GM23338 (cell line): ENCODE data around the gene SLC8B1. TPM values are rescaled to one million over a fixed set of nuclear protein-coding genes. Genes with fewer than 3 reads are reported as not detected.
A peak's percentile ranks its signal among the peaks of the same experiment; 100 is the strongest.

Experiments used
- ATAC-seq: fragments of 200-7000 bp; cut with Tn5 transposase; 3 replicates; pipeline ENCODE4 v1.9.1; 2020
- DNase-seq: peaks from one replicate; pipeline ENCODE4 v3.0.0-alpha.2; 2015; ENCODE audit warnings: low spot score
- H2AFZ ChIP-seq: fragments of 200-600 bp; sonication (generic); 2 replicates; pipeline ENCODE4 v1.8.0; 2016; ENCODE audit warnings: antibody characterized with exemption, mild to moderate bottlenecking, moderate library complexity
- H3F3A ChIP-seq: fragments of 200-600 bp; sonication (generic); replicated peaks from 2 replicates; pipeline ENCODE4 v1.8.0; 2017; ENCODE audit warnings: antibody characterized with exemption, mixed run types, low read depth
- H3K27ac ChIP-seq: fragments of 200-600 bp; sonication (generic); 2 replicates; pipeline ENCODE4 v1.6.1; 2016; ENCODE audit warnings: low read depth
- H3K27me3 ChIP-seq: fragments of 200-600 bp; sonication (generic); 2 replicates; pipeline ENCODE4 v1.8.0; 2016; ENCODE audit warnings: mild to moderate bottlenecking, mixed run types, moderate library complexity; ENCODE audit not compliant: insufficient read depth
- H3K36me3 ChIP-seq: fragments of 200-600 bp; sonication (generic); 2 replicates; pipeline ENCODE4 v1.8.0; 2016; ENCODE audit warnings: mild to moderate bottlenecking; ENCODE audit not compliant: insufficient read depth
- H3K4me1 ChIP-seq: fragments of 200-600 bp; sonication (generic); 2 replicates; pipeline ENCODE4 v1.8.0; 2016; ENCODE audit warnings: mild to moderate bottlenecking, moderate library complexity; ENCODE audit not compliant: insufficient read depth
- H3K4me2 ChIP-seq: fragments of 200-600 bp; sonication (generic); 2 replicates; pipeline ENCODE4 v1.7.1; 2017; ENCODE audit warnings: mixed run types
- H3K4me3 ChIP-seq: fragments of 200-600 bp; sonication (generic); 2 replicates; pipeline ENCODE4 v1.6.1; 2016; ENCODE audit warnings: mixed run types
- H3K79me2 ChIP-seq: fragments of 200-600 bp; sonication (generic); replicated peaks from 2 replicates; pipeline ENCODE4 v1.8.0; 2017; ENCODE audit warnings: mild to moderate bottlenecking; ENCODE audit not compliant: insufficient read depth
- H3K9me2 ChIP-seq: fragments of 200-600 bp; sonication (generic); 2 replicates; pipeline ENCODE4 v1.8.0; 2017; ENCODE audit not compliant: insufficient read depth
- H4K20me1 ChIP-seq: fragments of 200-600 bp; sonication (generic); replicated peaks from 2 replicates; pipeline ENCODE4 v1.8.0; 2017; ENCODE audit warnings: mild to moderate bottlenecking; ENCODE audit not compliant: insufficient read depth
- H3K27ac Mint-ChIP-seq: 2 replicates; pipeline ENCODE4 v1.8.0; 2020; ENCODE audit warnings: inconsistent platforms, mild to moderate bottlenecking, moderate library complexity, mixed read lengths
- H3K27me3 Mint-ChIP-seq: 3 replicates; pipeline ENCODE4 v1.8.0; 2022; ENCODE audit warnings: low read depth, mild to moderate bottlenecking, moderate library complexity, mixed read lengths, inconsistent platforms; ENCODE audit not compliant: insufficient read depth, poor library complexity
- H3K36me3 Mint-ChIP-seq: 3 replicates; pipeline ENCODE4 v1.8.0; 2021; ENCODE audit warnings: low read depth, mild to moderate bottlenecking, inconsistent platforms, moderate library complexity, mixed read lengths
- H3K4me1 Mint-ChIP-seq: 3 replicates; pipeline ENCODE4 v1.8.0; 2020; ENCODE audit warnings: mild to moderate bottlenecking, inconsistent platforms, mixed read lengths
- H3K4me3 Mint-ChIP-seq: 3 replicates; pipeline ENCODE4 v1.8.0; 2021; ENCODE audit warnings: moderate library complexity, mild to moderate bottlenecking, inconsistent platforms, mixed read lengths
- H3K9me3 Mint-ChIP-seq: 3 replicates; pipeline ENCODE4 v1.8.0; 2020; ENCODE audit warnings: moderate library complexity, mild to moderate bottlenecking, inconsistent platforms, mixed read lengths
- ETS1 ChIP-seq: IDR thresholded peaks from 2 replicates; pipeline ENCODE4 v1.6.1; 2016; ENCODE audit warnings: antibody characterized with exemption
- EZH2phosphoT487 ChIP-seq: fragments of 200-600 bp; sonication (generic); IDR thresholded peaks from one replicate; pipeline ENCODE4 v1.8.1; 2018; ENCODE audit warnings: antibody characterized with exemption; ENCODE audit not compliant: unreplicated experiment
- JUNB ChIP-seq: IDR thresholded peaks from one replicate; pipeline ENCODE4 v1.6.1; 2016; ENCODE audit warnings: antibody characterized with exemption; ENCODE audit not compliant: unreplicated experiment
- NANOG ChIP-seq: IDR thresholded peaks from 2 replicates; pipeline ENCODE4 v1.6.1; 2016; ENCODE audit warnings: antibody characterized with exemption, borderline replicate concordance
- POLR2AphosphoS5 ChIP-seq: IDR thresholded peaks from 2 replicates; pipeline ENCODE4 v1.6.1; 2016; ENCODE audit warnings: antibody characterized with exemption, low read depth
- ZNF114 ChIP-seq: fragments of 250-450 bp; sonication (Bioruptor Pico); IDR thresholded peaks from 2 replicates; pipeline ENCODE4 v1.5.0; 2020; ENCODE audit warnings: mild to moderate bottlenecking, moderate library complexity
- polyA plus RNA-seq: library from polyadenylated mRNA; unstranded; fragments of >200 nt; fragmentation: Nextera tagmentation; extraction: Ambion mirVana; gene quantifications from 2 replicates; pipeline ENCODE4 v1.2.1, GENCODE V29; 2016
- total RNA-seq: library from RNA; depleted of rRNA; stranded (reverse); fragments of >200 nt; shearing (Covaris generic); gene quantifications from 2 replicates; pipeline ENCODE4 v1.2.3, GENCODE V29; 2014
- TF ChIP-seq, protein P1 (sequence below), 2 experiments: fragments of 200-600 bp in 1 of 2; sonication (generic) in 1 of 2; conservative IDR thresholded peaks; 2 replicates each; pipeline versions ENCODE4 v1.5.1 to v1.6.1; 2016 to 2017; ENCODE audit warnings: antibody characterized with exemption in 2 of 2, low read depth in 2 of 2, mild to moderate bottlenecking in 2 of 2, moderate library complexity in 1 of 2
- TF ChIP-seq, protein P2 (sequence below): IDR thresholded peaks from one replicate; pipeline ENCODE4 v1.6.1; 2018; ENCODE audit warnings: antibody characterized with exemption; ENCODE audit not compliant: unreplicated experiment

SLC8B1 gene
- total and polyA plus RNA-seq, 2 experiments from 2014 or later: 6.0 to 8.9 TPM

DNA sequence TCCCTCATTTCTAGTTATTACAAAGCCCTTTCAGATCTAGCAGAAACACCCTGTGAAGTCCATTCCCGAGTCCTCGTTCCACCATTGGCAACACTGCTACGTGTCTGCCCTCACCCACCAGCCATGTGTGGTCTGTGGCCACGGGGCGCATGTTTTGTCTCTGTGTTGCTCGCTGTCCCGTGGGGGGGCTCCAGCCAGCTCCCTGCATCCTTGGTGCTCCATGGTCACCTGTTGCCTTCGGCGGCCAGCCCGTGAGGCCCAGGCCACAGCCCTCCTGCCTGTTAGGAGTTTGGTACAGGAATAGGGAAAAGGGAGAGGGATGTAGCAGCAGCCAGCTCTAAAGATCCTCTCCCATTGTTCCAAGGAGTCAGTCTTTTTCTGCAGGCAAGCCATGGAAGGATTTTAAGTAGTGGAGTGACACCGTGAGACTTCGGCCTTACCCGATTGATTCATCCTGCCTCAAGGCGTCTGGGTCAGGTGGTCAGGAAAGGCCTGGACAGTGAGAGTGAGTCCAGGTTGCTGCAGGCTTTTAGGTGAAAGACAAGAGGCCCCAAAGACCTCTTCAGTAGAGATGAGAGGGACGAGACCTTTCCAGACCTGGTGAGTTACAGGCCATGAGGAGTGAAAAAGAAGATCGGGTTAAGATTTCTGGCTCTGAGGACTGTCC lies 83.4 kb downstream of the SLC8B1 start:
- no peaks in the 10 kb centered on the region for H3K27me3 ChIP-seq
- Mint-ChIP-seq H3K4me1 (peaks cover 23% of the 10 kb centered on the region), H3K27me3 (peaks cover 8% of the 10 kb centered on the region)

DNA sequence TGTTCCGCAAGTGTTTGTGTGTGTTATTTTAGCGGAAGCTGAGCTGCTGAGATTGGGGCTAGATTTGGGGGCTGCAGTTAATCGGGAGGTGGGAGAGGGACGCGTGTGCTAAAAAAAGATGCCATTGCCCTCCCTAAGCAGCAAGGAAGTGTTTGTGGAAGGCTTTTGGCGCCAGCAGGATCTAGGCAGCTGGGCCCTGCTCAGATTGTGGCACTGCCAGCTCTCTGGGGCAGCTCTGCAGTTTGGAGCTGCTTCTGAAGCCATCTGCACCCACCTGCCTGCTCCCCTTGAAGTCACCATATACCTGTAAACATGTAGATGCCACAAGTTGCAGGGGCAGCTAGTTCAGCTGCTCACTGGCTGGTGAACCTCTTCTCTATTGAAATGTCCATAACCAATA lies 84.9 kb downstream of the SLC8B1 start:
- DNase-seq (no peak), ATAC-seq (no peak)
- Histone ChIP-seq H3K4me2 (no peak overlapping the region), H3K4me1 (peaks cover 11% of the 10 kb centered on the region), H3K27me3 (no peaks in the 10 kb centered on the region), H3K36me3 (no peaks in the 10 kb centered on the region), H2AFZ (no peak overlapping the region), H3F3A (no peaks in the 10 kb centered on the region; the same call in 1 of the 2 replicates), H3K9me2 (no peaks in the 10 kb centered on the region), H3K4me3 (no peak overlapping the region), H3K27ac (no peak overlapping the region), H3K79me2 (no peaks in the 10 kb centered on the region), H4K20me1 (no peaks in the 10 kb centered on the region)
- H3K36me3 Mint-ChIP-seq: peaks cover 7% of the 10 kb centered on the region
- no peaks in the 10 kb centered on the region for H3K9me3 Mint-ChIP-seq
- H3K27me3 Mint-ChIP-seq: peaks cover 13% of the 10 kb centered on the region
- no peak overlapping the region for H3K27ac Mint-ChIP-seq
- H3K4me1 Mint-ChIP-seq: peaks cover 33% of the 10 kb centered on the region
- no peak overlapping the region for H3K4me3 Mint-ChIP-seq
- TF ChIP-seq ZNF114 (CRISPR knock-in tag) (no peak), POLR2AphosphoS5 (no peak), NANOG (no peak), JUNB (no peak), EZH2phosphoT487 (no peak), ETS1 (no peak)
- TF ChIP-seq, protein P1, sequence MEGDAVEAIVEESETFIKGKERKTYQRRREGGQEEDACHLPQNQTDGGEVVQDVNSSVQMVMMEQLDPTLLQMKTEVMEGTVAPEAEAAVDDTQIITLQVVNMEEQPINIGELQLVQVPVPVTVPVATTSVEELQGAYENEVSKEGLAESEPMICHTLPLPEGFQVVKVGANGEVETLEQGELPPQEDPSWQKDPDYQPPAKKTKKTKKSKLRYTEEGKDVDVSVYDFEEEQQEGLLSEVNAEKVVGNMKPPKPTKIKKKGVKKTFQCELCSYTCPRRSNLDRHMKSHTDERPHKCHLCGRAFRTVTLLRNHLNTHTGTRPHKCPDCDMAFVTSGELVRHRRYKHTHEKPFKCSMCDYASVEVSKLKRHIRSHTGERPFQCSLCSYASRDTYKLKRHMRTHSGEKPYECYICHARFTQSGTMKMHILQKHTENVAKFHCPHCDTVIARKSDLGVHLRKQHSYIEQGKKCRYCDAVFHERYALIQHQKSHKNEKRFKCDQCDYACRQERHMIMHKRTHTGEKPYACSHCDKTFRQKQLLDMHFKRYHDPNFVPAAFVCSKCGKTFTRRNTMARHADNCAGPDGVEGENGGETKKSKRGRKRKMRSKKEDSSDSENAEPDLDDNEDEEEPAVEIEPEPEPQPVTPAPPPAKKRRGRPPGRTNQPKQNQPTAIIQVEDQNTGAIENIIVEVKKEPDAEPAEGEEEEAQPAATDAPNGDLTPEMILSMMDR (conservative IDR thresholded peaks at IDR 0.05; ENCODE audit: low read depth in 2 of 2): no peak
- TF ChIP-seq, protein P2, sequence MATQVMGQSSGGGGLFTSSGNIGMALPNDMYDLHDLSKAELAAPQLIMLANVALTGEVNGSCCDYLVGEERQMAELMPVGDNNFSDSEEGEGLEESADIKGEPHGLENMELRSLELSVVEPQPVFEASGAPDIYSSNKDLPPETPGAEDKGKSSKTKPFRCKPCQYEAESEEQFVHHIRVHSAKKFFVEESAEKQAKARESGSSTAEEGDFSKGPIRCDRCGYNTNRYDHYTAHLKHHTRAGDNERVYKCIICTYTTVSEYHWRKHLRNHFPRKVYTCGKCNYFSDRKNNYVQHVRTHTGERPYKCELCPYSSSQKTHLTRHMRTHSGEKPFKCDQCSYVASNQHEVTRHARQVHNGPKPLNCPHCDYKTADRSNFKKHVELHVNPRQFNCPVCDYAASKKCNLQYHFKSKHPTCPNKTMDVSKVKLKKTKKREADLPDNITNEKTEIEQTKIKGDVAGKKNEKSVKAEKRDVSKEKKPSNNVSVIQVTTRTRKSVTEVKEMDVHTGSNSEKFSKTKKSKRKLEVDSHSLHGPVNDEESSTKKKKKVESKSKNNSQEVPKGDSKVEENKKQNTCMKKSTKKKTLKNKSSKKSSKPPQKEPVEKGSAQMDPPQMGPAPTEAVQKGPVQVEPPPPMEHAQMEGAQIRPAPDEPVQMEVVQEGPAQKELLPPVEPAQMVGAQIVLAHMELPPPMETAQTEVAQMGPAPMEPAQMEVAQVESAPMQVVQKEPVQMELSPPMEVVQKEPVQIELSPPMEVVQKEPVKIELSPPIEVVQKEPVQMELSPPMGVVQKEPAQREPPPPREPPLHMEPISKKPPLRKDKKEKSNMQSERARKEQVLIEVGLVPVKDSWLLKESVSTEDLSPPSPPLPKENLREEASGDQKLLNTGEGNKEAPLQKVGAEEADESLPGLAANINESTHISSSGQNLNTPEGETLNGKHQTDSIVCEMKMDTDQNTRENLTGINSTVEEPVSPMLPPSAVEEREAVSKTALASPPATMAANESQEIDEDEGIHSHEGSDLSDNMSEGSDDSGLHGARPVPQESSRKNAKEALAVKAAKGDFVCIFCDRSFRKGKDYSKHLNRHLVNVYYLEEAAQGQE: no peak

More for the DNA sequence above, 83.4 kb downstream of the SLC8B1 start:
- Mint-ChIP-seq H3K9me3 (no peaks in the 10 kb centered on the region), H3K27ac (peak overlapping the region; percentile 54; the same call in 1 of the 2 replicates), H3K36me3 (peaks cover 7% of the 10 kb centered on the region), H3K4me3 (no peak overlapping the region)
- Histone ChIP-seq H3K4me1 (peaks cover 5% of the 10 kb centered on the region), H2AFZ (no peak overlapping the region), H3K79me2 (no peaks in the 10 kb centered on the region), H3F3A (no peaks in the 10 kb centered on the region), H3K4me2 (no peak overlapping the region), H3K9me2 (no peaks in the 10 kb centered on the region), H3K4me3 (no peak overlapping the region), H4K20me1 (no peaks in the 10 kb centered on the region), H3K27ac (no peak overlapping the region), H3K36me3 (no peaks in the 10 kb centered on the region)
- DNase-seq (no peak), ATAC-seq (no peak)
- TF ChIP-seq, protein P2: no peak
- TF ChIP-seq NANOG: no peak
